Prostate gland (tissue), 2 donors: ENCODE results near the gene STBD1. TPM values are rescaled to one million over a fixed set of nuclear protein-coding genes. Genes with fewer than 3 reads are reported as not detected.
"Not testable (repeated sequence)": the region's sequence is repeated elsewhere in the genome, so short reads cannot be mapped to it uniquely, and the experiment has no call there.

Experiments
- DNase-seq: peaks from one replicate; pipeline ENCODE4 v3.0.0-alpha.2; 2019; ENCODE audit warnings: low spot score
- H3K27ac ChIP-seq, 2 donors: fragments of 200-600 bp; sonication (generic); 2 replicates each; pipeline ENCODE4 v1.5.1; 2017 to 2019
- H3K27me3 ChIP-seq: fragments of 200-600 bp; sonication (generic); replicated peaks from 2 replicates; pipeline ENCODE4 v1.5.1; 2019; ENCODE audit not compliant: insufficient read depth
- H3K36me3 ChIP-seq, 2 donors: fragments of 200-600 bp; sonication (generic); 1 replicate in 1 of 2; 2 replicates in 1 of 2; pipeline versions ENCODE4 v1.5.1 to v1.8.1; 2017 to 2019
- H3K4me1 ChIP-seq: fragments of 200-600 bp; sonication (generic); replicated peaks from 2 replicates; pipeline ENCODE4 v1.5.1; 2019
- H3K4me3 ChIP-seq, 2 donors: fragments of 200-600 bp; sonication (generic); 2 replicates each; pipeline ENCODE4 v1.5.1; 2017 to 2019
- H3K9me3 ChIP-seq: fragments of 200-600 bp; sonication (generic); 2 replicates; pipeline ENCODE4 v1.5.1; 2017
- POLR2A ChIP-seq: fragments of 450-650 bp; IDR thresholded peaks from one replicate; pipeline ENCODE4 v1.6.1; 2016; ENCODE audit warnings: antibody characterized with exemption, mild to moderate bottlenecking
- POLR2AphosphoS5 ChIP-seq: sonication (generic); formaldehyde crosslinking; IDR thresholded peaks from one replicate; pipeline ENCODE4 v1.6.1; 2017; ENCODE audit warnings: antibody characterized with exemption
- WGBS: methylation state at CpG from one replicate; pipeline ENCODE4 v1.1.5; 2018; 5-methylcytosine and 5-hydroxymethylcytosine counted together
- intact Hi-C: fragments of 100-400 bp; cut with DNase I; formaldehyde crosslinking; loops from one replicate; pipeline ENCODE4 v1.14.2; 2022
- small RNA-seq, 2 donors: library from RNA; depleted of rRNA; stranded (forward); fragments of <200 nt; gene quantifications; one replicate each; pipeline ENCODE3, GENCODE V24; 2016
- total RNA-seq, 2 donors: library from RNA; depleted of rRNA; stranded (reverse); fragments of >200 nt; gene quantifications; one replicate each; pipeline ENCODE4 v1.1.0, GENCODE V29; 2016
- TF ChIP-seq, protein P1 (sequence below), 4 experiments: fragments of 200-600 bp in 2 of 4; fragments of 450-650 bp in 2 of 4; sonication (generic) in 2 of 4; IDR thresholded peaks; 1 replicate in 3 of 4; 2 replicates in 1 of 4; pipeline ENCODE4 v1.5.1; 2016 to 2019; ENCODE audit warnings: antibody characterized with exemption in 4 of 4, mild to moderate bottlenecking in 2 of 4, moderate library complexity in 2 of 4

Gene STBD1
- total RNA-seq, 2 donors from 2014 or later, result 2.4 to 7.1 TPM

DNA sequence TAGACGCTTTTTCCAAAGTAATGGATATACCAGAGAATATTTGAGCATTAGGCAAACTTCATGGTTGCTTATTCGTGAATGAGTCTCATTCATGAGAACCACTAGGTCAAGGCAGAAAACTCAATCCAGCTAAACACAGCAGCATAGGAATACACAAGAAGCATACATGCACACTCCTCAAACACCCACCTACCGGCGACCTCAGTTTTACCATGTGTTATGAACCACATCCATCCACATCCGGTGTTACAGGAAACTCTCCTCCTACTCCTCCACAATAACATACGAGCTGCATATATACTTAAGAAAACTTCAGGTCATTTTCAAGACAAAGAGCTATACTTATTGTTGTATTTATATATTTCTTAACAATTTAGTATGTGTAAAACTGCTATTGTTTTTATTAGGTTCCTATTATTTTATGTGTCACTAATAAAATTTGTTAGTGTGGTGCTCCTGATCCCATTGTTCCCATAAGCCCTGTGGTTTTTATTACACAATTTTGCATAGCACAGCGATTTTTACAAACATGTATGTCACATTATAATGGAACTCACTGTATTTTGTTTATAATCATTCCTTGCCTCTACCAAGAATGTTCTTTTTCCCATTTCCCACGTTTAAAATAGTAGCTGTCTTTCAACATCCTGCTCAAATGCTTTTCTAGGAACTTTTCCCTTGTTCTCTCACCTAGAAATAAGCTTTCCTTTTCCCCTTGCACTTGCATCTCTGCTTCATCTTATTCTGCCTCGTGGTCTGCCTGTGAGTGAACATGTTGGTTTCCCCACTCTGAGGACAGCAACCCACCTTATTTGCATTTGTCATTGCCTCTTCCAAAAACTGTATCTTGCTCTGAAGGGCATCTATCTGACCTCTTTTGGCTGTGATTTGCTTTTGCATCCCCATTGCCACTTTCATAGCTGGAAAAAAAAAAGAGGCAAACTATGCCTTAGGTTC lies 48.3 kb downstream of the STBD1 start:
- intact Hi-C loops, result no loop called here
- no peak for DNase-seq
- 72% methylated on average over 9 of the region's 9 CpGs for WGBS
- H3K27me3 ChIP-seq, result no peaks in the 10 kb centered on the region
- H3K4me1 ChIP-seq, result no peaks in the 10 kb centered on the region
- TF ChIP-seq POLR2A (no peak), POLR2AphosphoS5 (no peak)
- TF ChIP-seq, protein P1, sequence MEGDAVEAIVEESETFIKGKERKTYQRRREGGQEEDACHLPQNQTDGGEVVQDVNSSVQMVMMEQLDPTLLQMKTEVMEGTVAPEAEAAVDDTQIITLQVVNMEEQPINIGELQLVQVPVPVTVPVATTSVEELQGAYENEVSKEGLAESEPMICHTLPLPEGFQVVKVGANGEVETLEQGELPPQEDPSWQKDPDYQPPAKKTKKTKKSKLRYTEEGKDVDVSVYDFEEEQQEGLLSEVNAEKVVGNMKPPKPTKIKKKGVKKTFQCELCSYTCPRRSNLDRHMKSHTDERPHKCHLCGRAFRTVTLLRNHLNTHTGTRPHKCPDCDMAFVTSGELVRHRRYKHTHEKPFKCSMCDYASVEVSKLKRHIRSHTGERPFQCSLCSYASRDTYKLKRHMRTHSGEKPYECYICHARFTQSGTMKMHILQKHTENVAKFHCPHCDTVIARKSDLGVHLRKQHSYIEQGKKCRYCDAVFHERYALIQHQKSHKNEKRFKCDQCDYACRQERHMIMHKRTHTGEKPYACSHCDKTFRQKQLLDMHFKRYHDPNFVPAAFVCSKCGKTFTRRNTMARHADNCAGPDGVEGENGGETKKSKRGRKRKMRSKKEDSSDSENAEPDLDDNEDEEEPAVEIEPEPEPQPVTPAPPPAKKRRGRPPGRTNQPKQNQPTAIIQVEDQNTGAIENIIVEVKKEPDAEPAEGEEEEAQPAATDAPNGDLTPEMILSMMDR (IDR thresholded peaks at IDR 0.05), result no peak
- H3K36me3 ChIP-seq, result no peaks in the 10 kb centered on the region
- no peak overlapping the region for H3K4me3 ChIP-seq
- H3K27ac ChIP-seq, result no peak overlapping the region
- H3K9me3 ChIP-seq, result no peaks in the 10 kb centered on the region

DNA sequence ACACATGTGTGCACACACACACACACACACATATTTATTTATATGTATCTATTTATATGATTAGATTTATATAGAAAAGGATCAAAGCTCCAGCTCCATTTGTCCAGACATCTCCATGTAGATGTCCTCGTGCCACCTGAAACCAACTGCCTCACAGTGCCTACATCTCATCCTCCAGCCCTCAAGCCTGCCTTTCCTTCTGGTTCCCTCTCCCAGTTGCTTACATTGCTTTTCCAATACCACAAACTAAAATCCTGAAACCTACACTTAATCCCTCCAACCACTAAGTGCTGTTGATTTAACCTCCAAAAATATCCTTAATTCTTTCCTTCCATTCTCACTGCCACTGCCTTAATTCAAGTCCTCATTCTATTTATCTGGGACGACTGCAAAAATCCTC lies 51.4 kb downstream of the STBD1 start:
- Histone ChIP-seq H3K36me3 (no peaks in the 10 kb centered on the region), H3K27ac (no peak overlapping the region), H3K4me3 (no peak overlapping the region), H3K27me3 (no peaks in the 10 kb centered on the region), H3K4me1 (no peaks in the 10 kb centered on the region), H3K9me3 (no peaks in the 10 kb centered on the region)
- TF ChIP-seq POLR2A, result no peak
- TF ChIP-seq, protein P1 (IDR thresholded peaks at IDR 0.05), result no peak
- no peak for TF ChIP-seq POLR2AphosphoS5
- intact Hi-C loops, result no loop called here
- no peak for DNase-seq
- WGBS, result 85% methylated on average over 2 of the region's 2 CpGs

DNA sequence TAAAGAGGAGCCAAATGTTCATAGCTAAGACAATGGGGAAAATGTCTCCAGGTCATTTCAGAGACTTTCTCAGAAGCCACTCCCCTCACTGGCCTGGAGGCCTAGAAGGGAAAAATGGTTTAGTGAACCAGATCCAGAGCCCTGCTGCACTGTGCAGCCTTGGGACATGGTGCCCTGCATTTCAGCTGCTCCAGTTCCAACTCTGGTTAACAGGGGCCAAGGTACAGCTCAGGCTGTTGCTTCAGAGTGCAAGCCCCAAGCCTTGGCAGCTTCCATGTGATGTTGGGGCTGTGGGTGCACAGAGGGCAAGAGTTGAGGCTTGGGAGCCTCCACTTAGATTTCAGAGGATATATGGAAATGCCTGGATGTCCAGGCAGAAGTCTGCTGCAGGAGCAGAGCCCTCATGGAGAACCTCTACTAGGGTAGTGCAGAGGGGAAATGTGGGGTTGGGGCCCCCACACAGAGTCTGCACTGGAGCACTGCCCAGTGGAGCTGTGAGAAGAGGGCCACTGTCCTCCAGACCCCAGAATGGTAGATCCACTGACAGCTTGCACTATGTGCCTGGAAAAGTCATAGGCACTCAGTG lies 53.4 kb downstream of the STBD1 start:
- intact Hi-C loops, H3K9me3 ChIP-seq, H3K36me3 ChIP-seq: not testable (repeated sequence)

More for the DNA sequence above, 53.4 kb downstream of the STBD1 start:
- not testable (repeated sequence) for H3K4me1 ChIP-seq, DNase-seq, H3K27me3 ChIP-seq, H3K27ac ChIP-seq, H3K4me3 ChIP-seq

Small RNA genes within 50 kb of the gene (small RNA-seq; reads per million reads assigned to genes)
- gene RNU6-1000P, result 0 reads per million in 2 donors

Other genes starting within 250 kb of the STBD1 start
- gene ART3, start 232.0 kb upstream of the STBD1 start, total RNA-seq, result 10 to 100 TPM in 1 of 2 donors, 1 to 10 TPM in 1; 3.8 to 24.8 TPM
- gene NUP54, start 158.3 kb upstream of the STBD1 start, total RNA-seq, result 10 to 100 TPM; 31.7 to 43.5 TPM
- gene SCARB2, start 92.9 kb upstream of the STBD1 start, total RNA-seq, result 100 to 1,000 TPM; 169 to 392 TPM
- 10 to 100 TPM; 12.3 to 15.1 TPM for gene FAM47E, start 55.0 kb upstream of the STBD1 start, total RNA-seq
- gene CCDC158, start 114.4 kb downstream of the STBD1 start, total RNA-seq, result 1 to 10 TPM in 1 of 2 donors, not detected in 1; 4.9 TPM
- 100 to 1,000 TPM; 107 to 137 TPM for gene SHROOM3, start 128.5 kb downstream of the STBD1 start, total RNA-seq